Measurements from ENCODE around the gene MAN2A1. TPM values are rescaled to one million over a fixed set of nuclear protein-coding genes. Genes with fewer than 3 reads are reported as not detected.

The MAN2A1 gene
- total and polyA plus RNA-seq, 2 donors (not counting 1 experiment from before 2014, with no cell fraction given): 51.6 to 70.5 TPM

- Histone ChIP-seq H3K36me3 (ENCODE audit: control insufficient read depth, insufficient read depth, low read length) (no peaks in the 10 kb centered on the region), H3K27me3 (ENCODE audit: control insufficient read depth, insufficient read depth, low read length) (no peaks in the 10 kb centered on the region), H3K9me3 (ENCODE audit: control insufficient read depth, insufficient read depth, low read depth, low read length) (no peaks in the 10 kb centered on the region), H3K9ac (ENCODE audit: insufficient read depth, low read length) (no peak overlapping the region), H3K4me3 (replicated peaks in 1 of 4; ENCODE audit: control extremely low read depth in 1 of 4, insufficient read depth in 1 of 4, low read depth in 3 of 4, low read length in 4 of 4) (no peak overlapping the region), H3K4me1 (ENCODE audit: control insufficient read depth, extremely low read depth, insufficient read depth, low read length) (no peaks in the 10 kb centered on the region), H3K4me2 (ENCODE audit: extremely low read depth, insufficient read depth, low read length) (no peak overlapping the region), H3K27ac (ENCODE audit: insufficient read depth, low read length) (no peak overlapping the region), H2AFZ (ENCODE audit: low read length) (no peak overlapping the region), H3K79me2 (ENCODE audit: control insufficient read depth, insufficient read depth, low read length) (no peaks in the 10 kb centered on the region), H4K20me1 (ENCODE audit: control insufficient read depth, extremely low read depth, insufficient read depth, low read length) (no peaks in the 10 kb centered on the region)
- DNase-seq (ENCODE audit: low read depth in 2 of 2): no peak
- TF ChIP-seq, protein P1, sequence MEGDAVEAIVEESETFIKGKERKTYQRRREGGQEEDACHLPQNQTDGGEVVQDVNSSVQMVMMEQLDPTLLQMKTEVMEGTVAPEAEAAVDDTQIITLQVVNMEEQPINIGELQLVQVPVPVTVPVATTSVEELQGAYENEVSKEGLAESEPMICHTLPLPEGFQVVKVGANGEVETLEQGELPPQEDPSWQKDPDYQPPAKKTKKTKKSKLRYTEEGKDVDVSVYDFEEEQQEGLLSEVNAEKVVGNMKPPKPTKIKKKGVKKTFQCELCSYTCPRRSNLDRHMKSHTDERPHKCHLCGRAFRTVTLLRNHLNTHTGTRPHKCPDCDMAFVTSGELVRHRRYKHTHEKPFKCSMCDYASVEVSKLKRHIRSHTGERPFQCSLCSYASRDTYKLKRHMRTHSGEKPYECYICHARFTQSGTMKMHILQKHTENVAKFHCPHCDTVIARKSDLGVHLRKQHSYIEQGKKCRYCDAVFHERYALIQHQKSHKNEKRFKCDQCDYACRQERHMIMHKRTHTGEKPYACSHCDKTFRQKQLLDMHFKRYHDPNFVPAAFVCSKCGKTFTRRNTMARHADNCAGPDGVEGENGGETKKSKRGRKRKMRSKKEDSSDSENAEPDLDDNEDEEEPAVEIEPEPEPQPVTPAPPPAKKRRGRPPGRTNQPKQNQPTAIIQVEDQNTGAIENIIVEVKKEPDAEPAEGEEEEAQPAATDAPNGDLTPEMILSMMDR (conservative IDR thresholded peaks at IDR 0.05 in 1 of 2, IDR thresholded peaks at IDR 0.05 in 1 of 2; ENCODE audit: low read depth in 1 of 2, low read length in 2 of 2): no peak
- TF ChIP-seq EZH2 (IDR thresholded peaks at IDR 0.05; ENCODE audit: low read length, missing control alignments): no peak
Observed at GRCh38 chr5:109792613-109793012, 102.9 kb downstream of the MAN2A1 start.

DNA sequence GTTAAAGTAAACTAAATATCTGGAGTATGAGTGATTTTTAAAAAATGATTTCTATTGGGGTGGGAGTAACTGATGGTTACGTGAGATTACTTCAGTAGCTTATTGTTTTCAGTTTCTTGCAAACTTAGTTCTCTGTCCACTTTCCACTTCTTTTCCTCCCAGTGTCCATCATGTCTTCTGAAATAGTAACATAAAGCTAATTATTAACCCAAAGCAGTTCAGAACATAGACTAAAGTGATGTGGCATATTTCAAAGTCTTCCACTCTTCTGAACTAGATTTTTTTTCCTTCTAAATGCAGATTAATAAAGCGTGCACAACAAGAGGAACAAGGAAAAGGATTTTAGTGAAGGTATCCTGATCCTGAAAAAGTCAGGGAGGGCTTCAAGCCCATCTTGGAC is 114.1 kb downstream of the MAN2A1 start:
- no peaks in the 10 kb centered on the region for H3K36me3 ChIP-seq (ENCODE audit: control insufficient read depth, insufficient read depth, low read length)
- no peaks in the 10 kb centered on the region for H3K27me3 ChIP-seq (ENCODE audit: control insufficient read depth, insufficient read depth, low read length)
- DNase-seq (ENCODE audit: low read depth in 2 of 2): no peak
- no peak overlapping the region for H2AFZ ChIP-seq (ENCODE audit: low read length)
- no peaks in the 10 kb centered on the region for H3K79me2 ChIP-seq (ENCODE audit: control insufficient read depth, insufficient read depth, low read length)
- no peak overlapping the region for H3K9ac ChIP-seq (ENCODE audit: insufficient read depth, low read length)
- no peak overlapping the region for H3K4me2 ChIP-seq (ENCODE audit: extremely low read depth, insufficient read depth, low read length)
- H3K27ac ChIP-seq (ENCODE audit: insufficient read depth, low read length): no peak overlapping the region
- TF ChIP-seq EZH2 (IDR thresholded peaks at IDR 0.05; ENCODE audit: low read length, missing control alignments): no peak
- TF ChIP-seq, protein P1 (conservative IDR thresholded peaks at IDR 0.05 in 1 of 2, IDR thresholded peaks at IDR 0.05 in 1 of 2; ENCODE audit: low read depth in 1 of 2, low read length in 2 of 2): no peak
- H4K20me1 ChIP-seq (ENCODE audit: control insufficient read depth, extremely low read depth, insufficient read depth, low read length): no peaks in the 10 kb centered on the region
- H3K9me3 ChIP-seq (ENCODE audit: control insufficient read depth, insufficient read depth, low read depth, low read length): no peaks in the 10 kb centered on the region
- no peak overlapping the region for H3K4me3 ChIP-seq (replicated peaks in 1 of 4; ENCODE audit: control extremely low read depth in 1 of 4, insufficient read depth in 1 of 4, low read depth in 3 of 4, low read length in 4 of 4)
- H3K4me1 ChIP-seq (ENCODE audit: control insufficient read depth, extremely low read depth, insufficient read depth, low read length): no peaks in the 10 kb centered on the region

DNA sequence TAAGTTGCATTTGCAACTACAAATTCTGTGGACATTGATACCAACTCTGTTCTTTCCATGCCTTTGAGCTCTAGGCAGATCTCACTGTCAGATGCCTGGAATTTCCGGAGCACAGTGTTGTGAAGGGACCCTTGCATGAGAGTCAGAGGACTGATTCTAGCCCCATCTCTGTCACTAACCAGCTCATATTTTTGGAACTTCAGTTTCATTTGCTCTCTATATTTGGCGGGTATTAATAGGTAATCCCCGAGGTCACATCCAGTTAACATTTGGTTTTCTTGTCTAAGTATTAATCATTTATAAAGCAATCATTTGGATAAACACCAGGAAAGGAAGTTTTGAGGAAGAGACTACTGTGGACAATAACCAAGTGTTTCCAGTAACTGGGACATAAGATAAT is 115.7 kb downstream of the MAN2A1 start:
- no peak for TF ChIP-seq EZH2 (IDR thresholded peaks at IDR 0.05; ENCODE audit: low read length, missing control alignments)
- TF ChIP-seq, protein P1 (conservative IDR thresholded peaks at IDR 0.05 in 1 of 2, IDR thresholded peaks at IDR 0.05 in 1 of 2; ENCODE audit: low read depth in 1 of 2, low read length in 2 of 2): no peak
- DNase-seq (ENCODE audit: low read depth in 2 of 2): no peak
- Histone ChIP-seq H3K79me2 (ENCODE audit: control insufficient read depth, insufficient read depth, low read length) (no peaks in the 10 kb centered on the region), H3K36me3 (ENCODE audit: control insufficient read depth, insufficient read depth, low read length) (no peaks in the 10 kb centered on the region), H3K4me2 (ENCODE audit: extremely low read depth, insufficient read depth, low read length) (no peak overlapping the region), H3K9me3 (ENCODE audit: control insufficient read depth, insufficient read depth, low read depth, low read length) (no peaks in the 10 kb centered on the region), H3K4me1 (ENCODE audit: control insufficient read depth, extremely low read depth, insufficient read depth, low read length) (no peaks in the 10 kb centered on the region), H3K9ac (ENCODE audit: insufficient read depth, low read length) (no peak overlapping the region), H2AFZ (ENCODE audit: low read length) (no peak overlapping the region), H3K4me3 (replicated peaks in 1 of 4; ENCODE audit: control extremely low read depth in 1 of 4, insufficient read depth in 1 of 4, low read depth in 3 of 4, low read length in 4 of 4) (no peak overlapping the region), H3K27me3 (ENCODE audit: control insufficient read depth, insufficient read depth, low read length) (no peaks in the 10 kb centered on the region), H4K20me1 (ENCODE audit: control insufficient read depth, extremely low read depth, insufficient read depth, low read length) (no peaks in the 10 kb centered on the region), H3K27ac (ENCODE audit: insufficient read depth, low read length) (no peak overlapping the region)

Data from fibroblast of lung (primary cell).